ENCODE measurements around the gene PICALM.

Gene PICALM

GRCh38 chr11:86003654-86004053 is 65.2 kb downstream of the PICALM start:
- TF ChIP-seq CTCF (IDR thresholded peaks at IDR 0.05; ENCODE audit: control insufficient read depth, insufficient read depth, low read depth, low read length, missing control alignments): no peak
- DNase-seq (ENCODE audit: low read depth): no peak
- H3K4me3 ChIP-seq (ENCODE audit: control insufficient read depth, low read depth, low read length): no peak overlapping the region

GRCh38 chr11:86002431-86002830 is 66.5 kb downstream of the PICALM start:
- TF ChIP-seq CTCF (IDR thresholded peaks at IDR 0.05; ENCODE audit: control insufficient read depth, insufficient read depth, low read depth, low read length, missing control alignments): no peak

DNA sequence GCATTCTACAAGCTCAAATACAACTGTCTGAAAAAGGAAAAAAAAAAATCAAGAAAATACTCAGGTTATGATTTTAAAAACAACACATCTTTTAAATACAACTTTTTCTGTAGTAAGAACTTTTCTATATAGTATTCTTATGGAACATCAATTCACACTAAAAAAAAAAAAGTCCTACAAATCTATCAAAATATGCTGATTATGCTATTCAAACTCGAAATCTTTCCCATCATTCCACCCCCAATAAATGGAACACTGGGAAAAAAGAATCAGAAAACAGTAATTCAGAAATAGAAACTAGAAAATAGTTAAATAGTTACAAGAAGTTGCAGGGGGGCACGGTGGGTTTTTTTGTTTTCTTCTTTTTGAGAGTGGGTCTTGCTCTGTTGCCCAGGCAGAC is 77.4 kb downstream of the PICALM start:
- H3K4me3 ChIP-seq (ENCODE audit: control insufficient read depth, low read depth, low read length): no peak overlapping the region
- TF ChIP-seq CTCF (IDR thresholded peaks at IDR 0.05; ENCODE audit: control insufficient read depth, insufficient read depth, low read depth, low read length, missing control alignments): no peak
- no peak for DNase-seq (ENCODE audit: low read depth)

More at GRCh38 chr11:86002431-86002830, 66.5 kb downstream of the PICALM start:
- no peak for DNase-seq (ENCODE audit: low read depth)
- no peak overlapping the region for H3K4me3 ChIP-seq (ENCODE audit: control insufficient read depth, low read depth, low read length)

GRCh38 chr11:85989746-85990145 is 79.1 kb downstream of the PICALM start:
- DNase-seq (ENCODE audit: low read depth): no peak

DNA sequence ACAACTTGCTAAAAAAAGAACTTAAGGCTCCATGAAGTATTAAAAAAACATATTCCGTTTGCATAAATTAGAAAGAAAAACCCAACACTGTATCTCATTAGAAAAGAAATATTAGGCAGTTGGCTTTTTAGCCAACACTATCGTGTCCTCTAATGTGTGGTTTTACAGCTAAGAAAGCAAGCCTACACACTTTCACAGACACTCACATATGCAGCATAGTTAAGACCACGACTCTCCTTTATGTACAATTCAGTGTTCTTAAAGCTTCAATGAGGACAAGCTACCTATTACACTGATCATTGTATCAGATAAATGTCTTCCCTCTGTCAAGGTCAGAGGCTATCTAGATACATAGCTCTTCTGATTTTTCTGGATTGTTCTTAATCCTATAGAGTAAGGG is 80.1 kb downstream of the PICALM start:
- H3K4me3 ChIP-seq (ENCODE audit: control insufficient read depth, low read depth, low read length): no peak overlapping the region
- no peak for DNase-seq (ENCODE audit: low read depth)
- no peak for TF ChIP-seq CTCF (IDR thresholded peaks at IDR 0.05; ENCODE audit: control insufficient read depth, insufficient read depth, low read depth, low read length, missing control alignments)

More at GRCh38 chr11:85989746-85990145, 79.1 kb downstream of the PICALM start:
- H3K4me3 ChIP-seq (ENCODE audit: control insufficient read depth, low read depth, low read length): no peak overlapping the region
- TF ChIP-seq CTCF (IDR thresholded peaks at IDR 0.05; ENCODE audit: control insufficient read depth, insufficient read depth, low read depth, low read length, missing control alignments): no peak

DNA sequence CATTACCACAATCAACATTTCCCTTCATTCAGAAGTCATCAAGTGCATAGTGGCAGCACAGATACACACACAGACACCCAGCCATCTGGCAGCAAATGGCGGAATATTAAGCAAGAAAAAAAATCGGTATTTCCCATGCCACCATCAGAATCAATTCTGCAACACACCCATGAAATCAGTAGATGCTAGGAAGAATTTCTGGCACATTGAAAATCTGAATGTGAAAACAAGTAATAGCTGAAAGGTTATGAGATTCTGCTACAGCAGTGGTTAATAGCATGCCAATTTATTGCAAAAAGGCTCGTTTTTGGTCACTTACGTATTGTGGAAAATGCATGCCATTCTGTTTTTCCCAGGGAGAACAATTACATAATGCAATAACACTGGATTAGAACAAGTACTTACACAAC is 91.1 kb downstream of the PICALM start:
- peak; percentile 41 for DNase-seq (ENCODE audit: low read depth)
- H3K4me3 ChIP-seq (ENCODE audit: control insufficient read depth, low read depth, low read length): no peak overlapping the region
- TF ChIP-seq CTCF (IDR thresholded peaks at IDR 0.05; ENCODE audit: control insufficient read depth, insufficient read depth, low read depth, low read length, missing control alignments): no peak

DNA sequence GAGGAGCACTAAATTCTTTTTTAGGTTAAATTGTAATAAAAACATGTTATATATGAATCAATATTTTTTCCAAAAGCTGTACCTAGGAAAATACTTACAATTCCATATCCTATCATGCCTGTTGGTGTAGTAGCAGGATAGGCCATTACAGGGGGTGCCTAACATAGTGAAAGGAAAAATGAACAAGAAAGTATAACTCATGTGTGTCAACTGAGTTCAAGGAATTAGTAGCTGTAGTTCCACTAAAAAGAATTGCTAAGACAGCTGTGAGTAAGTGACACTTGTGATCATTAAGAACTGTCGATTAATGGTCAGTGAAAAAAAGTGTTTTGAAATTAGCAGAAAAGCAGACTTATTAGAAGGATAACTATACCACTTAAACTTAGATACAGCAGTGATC is 92.4 kb downstream of the PICALM start:
- no peak for DNase-seq (ENCODE audit: low read depth)
- no peak for TF ChIP-seq CTCF (IDR thresholded peaks at IDR 0.05; ENCODE audit: control insufficient read depth, insufficient read depth, low read depth, low read length, missing control alignments)
- H3K4me3 ChIP-seq (ENCODE audit: control insufficient read depth, low read depth, low read length): no peak overlapping the region

All from AG09309 (cell line).